ENCODE data around the gene PHKG1.

PHKG1 gene

GRCh38 chr7:56040730-56041129, 52.0 kb downstream of the PHKG1 start:
- TF ChIP-seq FOXM1 (IDR thresholded peaks at IDR 0.05; ENCODE audit: borderline replicate concordance, low read depth) = no peak
- no peak for TF ChIP-seq TCF12 (IDR thresholded peaks at IDR 0.05; ENCODE audit: low read depth)
- no peak for TF ChIP-seq USF1 (IDR thresholded peaks at IDR 0.05)
- TF ChIP-seq NFIC (IDR thresholded peaks at IDR 0.05) = no peak

GRCh38 chr7:56033671-56034432, 58.9 kb downstream of the PHKG1 start:
- TF ChIP-seq, protein P1, sequence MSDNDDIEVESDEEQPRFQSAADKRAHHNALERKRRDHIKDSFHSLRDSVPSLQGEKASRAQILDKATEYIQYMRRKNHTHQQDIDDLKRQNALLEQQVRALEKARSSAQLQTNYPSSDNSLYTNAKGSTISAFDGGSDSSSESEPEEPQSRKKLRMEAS (IDR thresholded peaks at IDR 0.05) = peak; percentile 49; the same call in 1 of the 2 replicates
- TF ChIP-seq CEBPB (IDR thresholded peaks at IDR 0.05) (peak; percentile 95), EGR1 (IDR thresholded peaks at IDR 0.05) (no peak), YY1 (IDR thresholded peaks at IDR 0.05; ENCODE audit: low read depth) (0 out of 2 replicates have a peak, but pooled peaks have one; percentile 18), NFIC (IDR thresholded peaks at IDR 0.05) (no peak), TCF12 (IDR thresholded peaks at IDR 0.05; ENCODE audit: low read depth) (peak; percentile 55; the same call in 1 of the 2 replicates), EP300 (IDR thresholded peaks at IDR 0.05; ENCODE audit: borderline replicate concordance) (0 out of 2 replicates have a peak, but pooled peaks have one; percentile 38), TAF1 (IDR thresholded peaks at IDR 0.05; ENCODE audit: low read depth) (peak; percentile 54; the same call in 1 of the 2 replicates), ZBTB7A (IDR thresholded peaks at IDR 0.05; ENCODE audit: low read depth) (peak; percentile 90)

GRCh38 chr7:56030340-56030739, 62.4 kb downstream of the PHKG1 start:
- TF ChIP-seq CEBPB (IDR thresholded peaks at IDR 0.05) = no peak
- TF ChIP-seq FOXM1 (IDR thresholded peaks at IDR 0.05; ENCODE audit: borderline replicate concordance, low read depth) = no peak
- TF ChIP-seq CREB1 (IDR thresholded peaks at IDR 0.05; ENCODE audit: low read depth) = no peak
- no peak for TF ChIP-seq RAD21 (IDR thresholded peaks at IDR 0.05; ENCODE audit: low read depth)
- TF ChIP-seq TEAD4 (IDR thresholded peaks at IDR 0.05) = no peak
- TF ChIP-seq, protein P1 (IDR thresholded peaks at IDR 0.05) = no peak
- TF ChIP-seq ZBTB7A (IDR thresholded peaks at IDR 0.05; ENCODE audit: low read depth) = no peak
- TF ChIP-seq USF1 (IDR thresholded peaks at IDR 0.05) = no peak
